Cardiac fibroblast (primary cell): Measurements from ENCODE around the gene CADM4.

ENCODE experiments used
- DNase-seq, 2 donors: peaks; one replicate each; pipeline versions ENCODE4 v3.0.0 to v3.0.0-alpha.2; 2010; ENCODE audit warnings: low read depth in 2 of 2
- H3K4me3 ChIP-seq, 2 donors: replicated peaks in 1 of 2; 1 replicate in 1 of 2; 2 replicates in 1 of 2; pipeline ENCODE4 v1.5.1; 2011; ENCODE audit warnings: low read depth in 2 of 2, low read length in 2 of 2, mild to moderate bottlenecking in 2 of 2, moderate library complexity in 1 of 2
- CTCF ChIP-seq: IDR thresholded peaks from one replicate; pipeline ENCODE4 v1.5.1; 2011; ENCODE audit warnings: low read depth, mild to moderate bottlenecking, low read length, inconsistent platforms

CADM4 gene

GRCh38 chr19:43681821-43682220 is 42.2 kb upstream of the CADM4 start:
- DNase-seq = no peak
- H3K4me3 ChIP-seq = no peak overlapping the region
- no peak for TF ChIP-seq CTCF

GRCh38 chr19:43678512-43679261 is 39.0 kb upstream of the CADM4 start:
- H3K4me3 ChIP-seq = no peak overlapping the region
- TF ChIP-seq CTCF = no peak

GRCh38 chr19:43675906-43676305 is 36.3 kb upstream of the CADM4 start:
- no peak overlapping the region for H3K4me3 ChIP-seq
- no peak for TF ChIP-seq CTCF
- DNase-seq = no peak

More at GRCh38 chr19:43678512-43679261, 39.0 kb upstream of the CADM4 start:
- DNase-seq = no peak

- TF ChIP-seq CTCF = no peak
- no peak overlapping the region for H3K4me3 ChIP-seq
- peak in 1 of 2 donors; percentile 65 for DNase-seq
Observed at GRCh38 chr19:43675269-43675879, 35.7 kb upstream of the CADM4 start.

GRCh38 chr19:43674596-43674995 is 34.9 kb upstream of the CADM4 start:
- DNase-seq = peak; percentile 57 to 72
- H3K4me3 ChIP-seq = no peak overlapping the region
- TF ChIP-seq CTCF = no peak

GRCh38 chr19:43674183-43674582 is 34.5 kb upstream of the CADM4 start:
- no peak for TF ChIP-seq CTCF
- DNase-seq = no peak
- no peak overlapping the region for H3K4me3 ChIP-seq
